ENCODE data around the gene PEAK1. TPM values are rescaled to one million over a fixed set of nuclear protein-coding genes. Genes with fewer than 3 reads are reported as not detected.

The PEAK1 gene
- total and polyA plus RNA-seq, 2 experiments from 2014 or later, result 7.8 to 34.1 TPM

DNA sequence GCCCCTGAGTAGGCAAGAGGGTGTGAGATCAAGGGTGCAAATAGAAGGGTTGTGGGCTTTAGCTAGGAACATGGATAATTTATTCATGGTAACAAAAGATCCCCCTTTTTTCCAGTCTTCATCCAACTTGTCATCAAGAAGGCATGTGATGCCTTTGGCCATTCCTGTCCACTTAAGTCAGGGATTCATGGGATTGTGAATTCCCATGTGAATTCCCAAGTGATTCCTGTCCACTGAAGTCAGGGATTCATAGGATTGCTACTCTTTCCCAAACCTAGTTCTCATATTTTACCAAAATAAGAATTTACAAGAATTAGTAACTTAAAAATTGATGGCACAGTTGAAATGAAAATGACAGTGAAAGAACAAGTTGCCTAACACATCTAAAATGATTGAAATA lies 41.6 kb upstream of the PEAK1 start:
- no peak for DNase-seq (ENCODE audit: low spot score)

More for the DNA sequence above, 41.6 kb upstream of the PEAK1 start:
- Mint-ChIP-seq H3K4me1 (peaks cover 16% of the 10 kb centered on the region), H3K27ac (no peak overlapping the region), H3K36me3 (ENCODE audit: low read depth) (peaks cover 15% of the 10 kb centered on the region), H3K9me3 (no peaks in the 10 kb centered on the region), H3K4me3 (no peak overlapping the region), H3K27me3 (ENCODE audit: insufficient read depth, low read depth, poor library complexity) (peaks cover 3% of the 10 kb centered on the region)
- H3K4me2 ChIP-seq, result no peak overlapping the region
- H3K4me1 ChIP-seq (ENCODE audit: insufficient read depth), result peaks cover 16% of the 10 kb centered on the region
- H3K4me3 ChIP-seq, result no peak overlapping the region
- H3K9me2 ChIP-seq (ENCODE audit: insufficient read depth), result no peaks in the 10 kb centered on the region
- no peak for ATAC-seq
- no peaks in the 10 kb centered on the region for H3K27me3 ChIP-seq (ENCODE audit: insufficient read depth)
- H4K20me1 ChIP-seq (replicated peaks; ENCODE audit: insufficient read depth), result peaks cover 3% of the 10 kb centered on the region; the same call in 1 of the 2 replicates
- TF ChIP-seq, protein P1, sequence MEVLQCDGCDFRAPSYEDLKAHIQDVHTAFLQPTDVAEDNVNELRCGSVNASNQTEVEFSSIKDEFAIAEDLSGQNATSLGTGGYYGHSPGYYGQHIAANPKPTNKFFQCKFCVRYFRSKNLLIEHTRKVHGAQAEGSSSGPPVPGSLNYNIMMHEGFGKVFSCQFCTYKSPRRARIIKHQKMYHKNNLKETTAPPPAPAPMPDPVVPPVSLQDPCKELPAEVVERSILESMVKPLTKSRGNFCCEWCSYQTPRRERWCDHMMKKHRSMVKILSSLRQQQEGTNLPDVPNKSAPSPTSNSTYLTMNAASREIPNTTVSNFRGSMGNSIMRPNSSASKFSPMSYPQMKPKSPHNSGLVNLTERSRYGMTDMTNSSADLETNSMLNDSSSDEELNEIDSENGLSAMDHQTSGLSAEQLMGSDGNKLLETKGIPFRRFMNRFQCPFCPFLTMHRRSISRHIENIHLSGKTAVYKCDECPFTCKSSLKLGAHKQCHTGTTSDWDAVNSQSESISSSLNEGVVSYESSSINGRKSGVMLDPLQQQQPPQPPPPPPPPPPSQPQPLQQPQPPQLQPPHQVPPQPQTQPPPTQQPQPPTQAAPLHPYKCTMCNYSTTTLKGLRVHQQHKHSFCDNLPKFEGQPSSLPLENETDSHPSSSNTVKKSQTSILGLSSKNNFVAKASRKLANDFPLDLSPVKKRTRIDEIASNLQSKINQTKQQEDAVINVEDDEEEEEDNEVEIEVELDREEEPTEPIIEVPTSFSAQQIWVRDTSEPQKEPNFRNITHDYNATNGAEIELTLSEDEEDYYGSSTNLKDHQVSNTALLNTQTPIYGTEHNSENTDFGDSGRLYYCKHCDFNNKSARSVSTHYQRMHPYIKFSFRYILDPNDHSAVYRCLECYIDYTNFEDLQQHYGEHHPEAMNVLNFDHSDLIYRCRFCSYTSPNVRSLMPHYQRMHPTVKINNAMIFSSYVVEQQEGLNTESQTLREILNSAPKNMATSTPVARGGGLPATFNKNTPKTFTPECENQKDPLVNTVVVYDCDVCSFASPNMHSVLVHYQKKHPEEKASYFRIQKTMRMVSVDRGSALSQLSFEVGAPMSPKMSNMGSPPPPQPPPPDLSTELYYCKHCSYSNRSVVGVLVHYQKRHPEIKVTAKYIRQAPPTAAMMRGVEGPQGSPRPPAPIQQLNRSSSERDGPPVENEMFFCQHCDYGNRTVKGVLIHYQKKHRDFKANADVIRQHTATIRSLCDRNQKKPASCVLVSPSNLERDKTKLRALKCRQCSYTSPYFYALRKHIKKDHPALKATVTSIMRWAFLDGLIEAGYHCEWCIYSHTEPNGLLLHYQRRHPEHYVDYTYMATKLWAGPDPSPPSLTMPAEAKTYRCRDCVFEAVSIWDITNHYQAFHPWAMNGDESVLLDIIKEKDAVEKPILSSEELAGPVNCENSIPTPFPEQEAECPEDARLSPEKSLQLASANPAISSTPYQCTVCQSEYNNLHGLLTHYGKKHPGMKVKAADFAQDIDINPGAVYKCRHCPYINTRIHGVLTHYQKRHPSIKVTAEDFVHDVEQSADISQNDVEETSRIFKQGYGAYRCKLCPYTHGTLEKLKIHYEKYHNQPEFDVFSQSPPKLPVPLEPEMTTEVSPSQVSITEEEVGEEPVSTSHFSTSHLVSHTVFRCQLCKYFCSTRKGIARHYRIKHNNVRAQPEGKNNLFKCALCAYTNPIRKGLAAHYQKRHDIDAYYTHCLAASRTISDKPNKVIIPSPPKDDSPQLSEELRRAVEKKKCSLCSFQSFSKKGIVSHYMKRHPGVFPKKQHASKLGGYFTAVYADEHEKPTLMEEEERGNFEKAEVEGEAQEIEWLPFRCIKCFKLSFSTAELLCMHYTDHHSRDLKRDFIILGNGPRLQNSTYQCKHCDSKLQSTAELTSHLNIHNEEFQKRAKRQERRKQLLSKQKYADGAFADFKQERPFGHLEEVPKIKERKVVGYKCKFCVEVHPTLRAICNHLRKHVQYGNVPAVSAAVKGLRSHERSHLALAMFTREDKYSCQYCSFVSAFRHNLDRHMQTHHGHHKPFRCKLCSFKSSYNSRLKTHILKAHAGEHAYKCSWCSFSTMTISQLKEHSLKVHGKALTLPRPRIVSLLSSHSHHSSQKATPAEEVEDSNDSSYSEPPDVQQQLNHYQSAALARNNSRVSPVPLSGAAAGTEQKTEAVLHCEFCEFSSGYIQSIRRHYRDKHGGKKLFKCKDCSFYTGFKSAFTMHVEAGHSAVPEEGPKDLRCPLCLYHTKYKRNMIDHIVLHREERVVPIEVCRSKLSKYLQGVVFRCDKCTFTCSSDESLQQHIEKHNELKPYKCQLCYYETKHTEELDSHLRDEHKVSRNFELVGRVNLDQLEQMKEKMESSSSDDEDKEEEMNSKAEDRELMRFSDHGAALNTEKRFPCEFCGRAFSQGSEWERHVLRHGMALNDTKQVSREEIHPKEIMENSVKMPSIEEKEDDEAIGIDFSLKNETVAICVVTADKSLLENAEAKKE (CRISPR knock-in tag; IDR thresholded peaks at IDR 0.05), result no peak
- TF ChIP-seq NANOG (IDR thresholded peaks at IDR 0.05; ENCODE audit: borderline replicate concordance) (no peak), POLR2AphosphoS5 (IDR thresholded peaks at IDR 0.05; ENCODE audit: low read depth) (no peak), EZH2 (IDR thresholded peaks at IDR 0.05; ENCODE audit: low read depth, unreplicated experiment) (no peak), EZH2phosphoT487 (IDR thresholded peaks at IDR 0.05; ENCODE audit: unreplicated experiment) (no peak), ZNF331 (CRISPR knock-in tag; IDR thresholded peaks at IDR 0.05; ENCODE audit: low read depth) (no peak), CREB1 (CRISPR knock-in tag; IDR thresholded peaks at IDR 0.05; ENCODE audit: low read depth) (no peak), JUNB (IDR thresholded peaks at IDR 0.05; ENCODE audit: unreplicated experiment) (no peak), STAT1 (IDR thresholded peaks at IDR 0.05; ENCODE audit: unreplicated experiment) (no peak)
- TF ChIP-seq, protein P2, sequence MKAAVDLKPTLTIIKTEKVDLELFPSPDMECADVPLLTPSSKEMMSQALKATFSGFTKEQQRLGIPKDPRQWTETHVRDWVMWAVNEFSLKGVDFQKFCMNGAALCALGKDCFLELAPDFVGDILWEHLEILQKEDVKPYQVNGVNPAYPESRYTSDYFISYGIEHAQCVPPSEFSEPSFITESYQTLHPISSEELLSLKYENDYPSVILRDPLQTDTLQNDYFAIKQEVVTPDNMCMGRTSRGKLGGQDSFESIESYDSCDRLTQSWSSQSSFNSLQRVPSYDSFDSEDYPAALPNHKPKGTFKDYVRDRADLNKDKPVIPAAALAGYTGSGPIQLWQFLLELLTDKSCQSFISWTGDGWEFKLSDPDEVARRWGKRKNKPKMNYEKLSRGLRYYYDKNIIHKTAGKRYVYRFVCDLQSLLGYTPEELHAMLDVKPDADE (IDR thresholded peaks at IDR 0.05), result no peak
- TF ChIP-seq, protein P3, sequence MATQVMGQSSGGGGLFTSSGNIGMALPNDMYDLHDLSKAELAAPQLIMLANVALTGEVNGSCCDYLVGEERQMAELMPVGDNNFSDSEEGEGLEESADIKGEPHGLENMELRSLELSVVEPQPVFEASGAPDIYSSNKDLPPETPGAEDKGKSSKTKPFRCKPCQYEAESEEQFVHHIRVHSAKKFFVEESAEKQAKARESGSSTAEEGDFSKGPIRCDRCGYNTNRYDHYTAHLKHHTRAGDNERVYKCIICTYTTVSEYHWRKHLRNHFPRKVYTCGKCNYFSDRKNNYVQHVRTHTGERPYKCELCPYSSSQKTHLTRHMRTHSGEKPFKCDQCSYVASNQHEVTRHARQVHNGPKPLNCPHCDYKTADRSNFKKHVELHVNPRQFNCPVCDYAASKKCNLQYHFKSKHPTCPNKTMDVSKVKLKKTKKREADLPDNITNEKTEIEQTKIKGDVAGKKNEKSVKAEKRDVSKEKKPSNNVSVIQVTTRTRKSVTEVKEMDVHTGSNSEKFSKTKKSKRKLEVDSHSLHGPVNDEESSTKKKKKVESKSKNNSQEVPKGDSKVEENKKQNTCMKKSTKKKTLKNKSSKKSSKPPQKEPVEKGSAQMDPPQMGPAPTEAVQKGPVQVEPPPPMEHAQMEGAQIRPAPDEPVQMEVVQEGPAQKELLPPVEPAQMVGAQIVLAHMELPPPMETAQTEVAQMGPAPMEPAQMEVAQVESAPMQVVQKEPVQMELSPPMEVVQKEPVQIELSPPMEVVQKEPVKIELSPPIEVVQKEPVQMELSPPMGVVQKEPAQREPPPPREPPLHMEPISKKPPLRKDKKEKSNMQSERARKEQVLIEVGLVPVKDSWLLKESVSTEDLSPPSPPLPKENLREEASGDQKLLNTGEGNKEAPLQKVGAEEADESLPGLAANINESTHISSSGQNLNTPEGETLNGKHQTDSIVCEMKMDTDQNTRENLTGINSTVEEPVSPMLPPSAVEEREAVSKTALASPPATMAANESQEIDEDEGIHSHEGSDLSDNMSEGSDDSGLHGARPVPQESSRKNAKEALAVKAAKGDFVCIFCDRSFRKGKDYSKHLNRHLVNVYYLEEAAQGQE (IDR thresholded peaks at IDR 0.05; ENCODE audit: unreplicated experiment), result no peak
- no peak overlapping the region for H3K27ac ChIP-seq (ENCODE audit: low read depth)
- peaks cover 4% of the 10 kb centered on the region for H3K79me2 ChIP-seq (replicated peaks; ENCODE audit: insufficient read depth)
- peaks cover 4% of the 10 kb centered on the region; the same call in 1 of the 2 replicates for H3K36me3 ChIP-seq (ENCODE audit: insufficient read depth)
- H2AFZ ChIP-seq, result no peak overlapping the region
- no peaks in the 10 kb centered on the region for H3F3A ChIP-seq (replicated peaks; ENCODE audit: low read depth)
